Stimulated activated memory B cell treated with anti-CD40 and anti-IgM and Interleukin-4, amounts not matched to agents 10 μg/mL and 1 μg/mL and 100 μg/mL, for 72 hours (primary cell): Measurements from ENCODE around the gene XPOT.

Source experiments
- ATAC-seq: fragments of 150-1000 bp; cut with Tn5 transposase; 2 replicates; pipeline ENCODE4 v1.10.0; 2021
- H3K27ac Mint-ChIP-seq: one replicate; pipeline ENCODE4 v1.8.0; 2022; ENCODE audit warnings: mild to moderate bottlenecking, mixed read lengths
- H3K27me3 Mint-ChIP-seq: one replicate; pipeline ENCODE4 v1.8.0; 2022; ENCODE audit warnings: mixed read lengths
- H3K36me3 Mint-ChIP-seq: one replicate; pipeline ENCODE4 v1.8.0; 2022; ENCODE audit warnings: mixed read lengths
- H3K4me1 Mint-ChIP-seq: one replicate; pipeline ENCODE4 v1.8.0; 2022; ENCODE audit warnings: mixed read lengths
- H3K4me3 Mint-ChIP-seq: one replicate; pipeline ENCODE4 v1.8.0; 2022; ENCODE audit warnings: mild to moderate bottlenecking, moderate library complexity, mixed read lengths
- H3K9me3 Mint-ChIP-seq: one replicate; pipeline ENCODE4 v1.8.0; 2022; ENCODE audit warnings: mixed read lengths

Gene XPOT

GRCh38 chr12:64469455-64470142 is 65.4 kb downstream of the XPOT start:
- no peaks in the 10 kb centered on the region for H3K9me3 Mint-ChIP-seq
- no peaks in the 10 kb centered on the region for H3K27me3 Mint-ChIP-seq
- ATAC-seq, result no peak
- no peak overlapping the region for H3K27ac Mint-ChIP-seq
- H3K4me3 Mint-ChIP-seq, result no peak overlapping the region
- peaks cover 71% of the 10 kb centered on the region for H3K36me3 Mint-ChIP-seq
- no peaks in the 10 kb centered on the region for H3K4me1 Mint-ChIP-seq

- Mint-ChIP-seq H3K9me3 (no peaks in the 10 kb centered on the region), H3K27ac (no peak overlapping the region), H3K27me3 (no peaks in the 10 kb centered on the region), H3K4me3 (no peak overlapping the region), H3K4me1 (no peaks in the 10 kb centered on the region), H3K36me3 (peaks cover 74% of the 10 kb centered on the region)
- ATAC-seq, result no peak
Measured at GRCh38 chr12:64470495-64470894, 66.3 kb downstream of the XPOT start.

GRCh38 chr12:64473176-64473575 is 69.0 kb downstream of the XPOT start:
- no peaks in the 10 kb centered on the region for H3K9me3 Mint-ChIP-seq
- H3K27ac Mint-ChIP-seq, result no peak overlapping the region
- no peak for ATAC-seq
- peaks cover 83% of the 10 kb centered on the region for H3K36me3 Mint-ChIP-seq
- no peak overlapping the region for H3K4me3 Mint-ChIP-seq
- H3K27me3 Mint-ChIP-seq, result no peaks in the 10 kb centered on the region
- H3K4me1 Mint-ChIP-seq, result peaks cover 6% of the 10 kb centered on the region

- Mint-ChIP-seq H3K36me3 (peaks cover 69% of the 10 kb centered on the region), H3K27ac (no peak overlapping the region)
- ATAC-seq, result no peak
Measured at GRCh38 chr12:64475518-64475917, 71.3 kb downstream of the XPOT start.

GRCh38 chr12:64476844-64477243 is 72.7 kb downstream of the XPOT start:
- no peak overlapping the region for H3K4me3 Mint-ChIP-seq
- H3K4me1 Mint-ChIP-seq, result peaks cover 6% of the 10 kb centered on the region
- no peaks in the 10 kb centered on the region for H3K9me3 Mint-ChIP-seq
- no peak for ATAC-seq
- no peak overlapping the region for H3K27ac Mint-ChIP-seq
- peaks cover 58% of the 10 kb centered on the region for H3K36me3 Mint-ChIP-seq
- no peaks in the 10 kb centered on the region for H3K27me3 Mint-ChIP-seq

More at GRCh38 chr12:64475518-64475917, 71.3 kb downstream of the XPOT start:
- no peaks in the 10 kb centered on the region for H3K27me3 Mint-ChIP-seq
- H3K9me3 Mint-ChIP-seq, result no peaks in the 10 kb centered on the region
- no peak overlapping the region for H3K4me3 Mint-ChIP-seq
- peaks cover 6% of the 10 kb centered on the region for H3K4me1 Mint-ChIP-seq

- Mint-ChIP-seq H3K27me3 (no peaks in the 10 kb centered on the region), H3K4me3 (no peak overlapping the region), H3K4me1 (peaks cover 6% of the 10 kb centered on the region), H3K9me3 (no peaks in the 10 kb centered on the region), H3K27ac (no peak overlapping the region), H3K36me3 (peaks cover 50% of the 10 kb centered on the region)
- no peak for ATAC-seq
Measured at GRCh38 chr12:64478661-64479060, 74.5 kb downstream of the XPOT start.

GRCh38 chr12:64480148-64480547 is 76.0 kb downstream of the XPOT start:
- no peak for ATAC-seq
- Mint-ChIP-seq H3K36me3 (peaks cover 35% of the 10 kb centered on the region), H3K9me3 (no peaks in the 10 kb centered on the region), H3K4me1 (peaks cover 6% of the 10 kb centered on the region), H3K27me3 (no peaks in the 10 kb centered on the region), H3K4me3 (no peak overlapping the region), H3K27ac (no peak overlapping the region)

- Mint-ChIP-seq H3K27me3 (no peaks in the 10 kb centered on the region), H3K4me1 (no peaks in the 10 kb centered on the region), H3K27ac (no peak overlapping the region), H3K9me3 (no peaks in the 10 kb centered on the region), H3K36me3 (peaks cover 44% of the 10 kb centered on the region), H3K4me3 (no peak overlapping the region)
- ATAC-seq, result no peak
Measured at GRCh38 chr12:64486657-64487056, 82.5 kb downstream of the XPOT start.

- H3K27me3 Mint-ChIP-seq, result no peaks in the 10 kb centered on the region
- peaks cover 34% of the 10 kb centered on the region for H3K36me3 Mint-ChIP-seq
- H3K27ac Mint-ChIP-seq, result no peak overlapping the region
Measured at GRCh38 chr12:64491718-64492117, 87.5 kb downstream of the XPOT start.

GRCh38 chr12:64493513-64493912 is 89.3 kb downstream of the XPOT start:
- peaks cover 35% of the 10 kb centered on the region for H3K36me3 Mint-ChIP-seq
- no peaks in the 10 kb centered on the region for H3K9me3 Mint-ChIP-seq
- no peak overlapping the region for H3K27ac Mint-ChIP-seq
- H3K27me3 Mint-ChIP-seq, result no peaks in the 10 kb centered on the region
- H3K4me1 Mint-ChIP-seq, result no peaks in the 10 kb centered on the region
- H3K4me3 Mint-ChIP-seq, result no peak overlapping the region
- no peak for ATAC-seq

More at GRCh38 chr12:64491718-64492117, 87.5 kb downstream of the XPOT start:
- H3K4me3 Mint-ChIP-seq, result no peak overlapping the region
- no peak for ATAC-seq
- H3K4me1 Mint-ChIP-seq, result no peaks in the 10 kb centered on the region
- no peaks in the 10 kb centered on the region for H3K9me3 Mint-ChIP-seq

GRCh38 chr12:64494998-64495729 is 91.0 kb downstream of the XPOT start:
- H3K36me3 Mint-ChIP-seq, result peaks cover 36% of the 10 kb centered on the region
- no peaks in the 10 kb centered on the region for H3K27me3 Mint-ChIP-seq
- H3K4me1 Mint-ChIP-seq, result no peaks in the 10 kb centered on the region
- no peak for ATAC-seq
- no peak overlapping the region for H3K4me3 Mint-ChIP-seq
- H3K9me3 Mint-ChIP-seq, result no peaks in the 10 kb centered on the region
- H3K27ac Mint-ChIP-seq, result no peak overlapping the region

- no peak for ATAC-seq
- H3K9me3 Mint-ChIP-seq, result no peaks in the 10 kb centered on the region
- H3K4me3 Mint-ChIP-seq, result no peak overlapping the region
- no peak overlapping the region for H3K27ac Mint-ChIP-seq
- H3K27me3 Mint-ChIP-seq, result no peaks in the 10 kb centered on the region
- peaks cover 37% of the 10 kb centered on the region for H3K36me3 Mint-ChIP-seq
- no peaks in the 10 kb centered on the region for H3K4me1 Mint-ChIP-seq
Measured at GRCh38 chr12:64496839-64497400, 92.7 kb downstream of the XPOT start.

- Mint-ChIP-seq H3K9me3 (no peaks in the 10 kb centered on the region), H3K27me3 (no peaks in the 10 kb centered on the region), H3K4me3 (no peak overlapping the region), H3K4me1 (no peaks in the 10 kb centered on the region), H3K36me3 (peaks cover 38% of the 10 kb centered on the region), H3K27ac (no peak overlapping the region)
- no peak for ATAC-seq
Measured at GRCh38 chr12:64497484-64497883, 93.3 kb downstream of the XPOT start.

- Mint-ChIP-seq H3K27ac (no peak overlapping the region), H3K36me3 (peaks cover 42% of the 10 kb centered on the region), H3K4me3 (no peak overlapping the region), H3K9me3 (no peaks in the 10 kb centered on the region), H3K27me3 (no peaks in the 10 kb centered on the region), H3K4me1 (no peaks in the 10 kb centered on the region)
- no peak for ATAC-seq
Measured at GRCh38 chr12:64497903-64498302, 93.7 kb downstream of the XPOT start.

GRCh38 chr12:64500394-64500793 is 96.2 kb downstream of the XPOT start:
- Mint-ChIP-seq H3K4me1 (no peaks in the 10 kb centered on the region), H3K27ac (no peak overlapping the region), H3K4me3 (no peak overlapping the region), H3K9me3 (no peaks in the 10 kb centered on the region), H3K36me3 (peaks cover 42% of the 10 kb centered on the region), H3K27me3 (no peaks in the 10 kb centered on the region)
- no peak for ATAC-seq
